HCEC 1CT (cell line): Measurements from ENCODE around the gene TNFSF10.
"Not testable (repeated sequence)": the region's sequence is repeated elsewhere in the genome, so short reads cannot be mapped to it uniquely, and the experiment has no call there.

Source experiments
- DNase-seq: peaks from one replicate; pipeline ENCODE4 v3.0.0-alpha.2; 2017

TNFSF10 gene

GRCh38 chr3:172543884-172544283, 20.7 kb upstream of the TNFSF10 start:
- no peak for DNase-seq

GRCh38 chr3:172543419-172543818, 20.2 kb upstream of the TNFSF10 start:
- DNase-seq: no peak

GRCh38 chr3:172542999-172543398, 19.8 kb upstream of the TNFSF10 start:
- no peak for DNase-seq

GRCh38 chr3:172541945-172542488, 18.8 kb upstream of the TNFSF10 start:
- DNase-seq: no peak

GRCh38 chr3:172540049-172540448, 16.8 kb upstream of the TNFSF10 start:
- no peak for DNase-seq

GRCh38 chr3:172539273-172539672, 16.0 kb upstream of the TNFSF10 start:
- no peak for DNase-seq

- DNase-seq: no peak
Observed at GRCh38 chr3:172538368-172539151, 15.3 kb upstream of the TNFSF10 start.

GRCh38 chr3:172537507-172538158, 14.4 kb upstream of the TNFSF10 start:
- no peak for DNase-seq

GRCh38 chr3:172536993-172537419, 13.8 kb upstream of the TNFSF10 start:
- DNase-seq: no peak

GRCh38 chr3:172536505-172536904, 13.3 kb upstream of the TNFSF10 start:
- DNase-seq: no peak

GRCh38 chr3:172530566-172530965, 7.3 kb upstream of the TNFSF10 start:
- DNase-seq: no peak

GRCh38 chr3:172530101-172530561, 6.9 kb upstream of the TNFSF10 start:
- DNase-seq: no peak

- DNase-seq: no peak
Observed at GRCh38 chr3:172528677-172529076, 5.4 kb upstream of the TNFSF10 start.

- no peak for DNase-seq
Observed at GRCh38 chr3:172527306-172527705, 4.1 kb upstream of the TNFSF10 start.

- no peak for DNase-seq
Observed at GRCh38 chr3:172525116-172525613, 1.9 kb upstream of the TNFSF10 start.

- DNase-seq: peak; percentile 64
Observed at GRCh38 chr3:172524611-172525010, 1.4 kb upstream of the TNFSF10 start.

- not testable (repeated sequence) for DNase-seq
Observed at GRCh38 chr3:172521837-172522726, 1.1 kb downstream of the TNFSF10 start.

GRCh38 chr3:172520301-172520831, 2.9 kb downstream of the TNFSF10 start:
- DNase-seq: peak; percentile 70

- no peak for DNase-seq
Observed at GRCh38 chr3:172519740-172520139, 3.5 kb downstream of the TNFSF10 start.

- DNase-seq: no peak
Observed at GRCh38 chr3:172518929-172519640, 4.1 kb downstream of the TNFSF10 start.

- no peak for DNase-seq
Observed at GRCh38 chr3:172517859-172518466, 5.3 kb downstream of the TNFSF10 start.
